Stimulated activated CD8-positive, alpha-beta memory T cell treated with anti-CD3 and anti-CD28 coated beads, Interleukin-4, amount 100 ng/mL, for 24 hours (primary cell): Measurements from ENCODE around the gene FAM210A.

Source experiments
- DNase-seq: peaks from one replicate; pipeline ENCODE4 v3.0.0-alpha.2; 2020; ENCODE audit warnings: low read depth

Gene FAM210A

DNA sequence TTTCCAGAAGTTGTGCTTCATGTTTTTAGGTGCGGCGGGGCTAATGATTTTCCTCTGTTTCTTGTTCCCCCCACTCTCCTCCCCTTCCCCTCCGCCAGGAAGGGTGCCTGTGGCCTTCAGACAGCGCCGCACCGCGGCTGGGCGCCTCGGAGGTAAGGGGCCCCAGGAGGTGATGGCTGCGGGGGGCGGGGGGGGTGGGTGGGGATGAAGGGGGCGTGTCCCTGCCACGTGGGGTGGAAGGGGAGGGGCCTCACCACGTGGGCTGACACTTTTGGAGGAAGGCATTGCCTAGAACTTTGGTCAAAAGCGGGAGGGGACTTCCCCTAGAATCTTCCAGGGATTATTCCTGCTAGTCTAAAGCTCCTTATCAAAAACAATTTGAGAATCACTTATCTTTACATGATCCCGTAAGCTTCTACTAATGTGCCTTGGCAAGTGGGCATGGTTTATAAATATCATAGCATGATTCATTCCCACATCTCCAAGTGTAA lies 83.1 kb downstream of the FAM210A start:
- no peak for DNase-seq

DNA sequence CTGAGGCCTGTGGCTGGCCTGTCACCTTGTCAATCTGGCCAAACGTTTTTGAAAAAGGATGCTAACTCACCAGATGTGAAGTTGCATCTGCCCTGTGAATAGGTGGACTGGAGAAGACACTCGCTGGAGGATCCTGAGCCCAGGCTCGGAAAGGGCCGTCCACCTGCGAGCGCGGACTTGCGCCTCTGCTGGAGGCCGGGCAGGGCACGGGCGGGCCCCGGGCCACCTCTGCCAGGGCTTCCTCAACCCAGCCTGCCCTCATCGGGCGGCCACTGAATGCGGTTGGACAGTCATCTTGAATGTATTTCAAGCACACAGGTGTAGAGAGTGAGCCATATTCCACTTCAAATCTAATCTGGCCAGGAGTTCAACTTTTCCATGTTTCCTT lies 83.9 kb downstream of the FAM210A start:
- DNase-seq: no peak

DNA sequence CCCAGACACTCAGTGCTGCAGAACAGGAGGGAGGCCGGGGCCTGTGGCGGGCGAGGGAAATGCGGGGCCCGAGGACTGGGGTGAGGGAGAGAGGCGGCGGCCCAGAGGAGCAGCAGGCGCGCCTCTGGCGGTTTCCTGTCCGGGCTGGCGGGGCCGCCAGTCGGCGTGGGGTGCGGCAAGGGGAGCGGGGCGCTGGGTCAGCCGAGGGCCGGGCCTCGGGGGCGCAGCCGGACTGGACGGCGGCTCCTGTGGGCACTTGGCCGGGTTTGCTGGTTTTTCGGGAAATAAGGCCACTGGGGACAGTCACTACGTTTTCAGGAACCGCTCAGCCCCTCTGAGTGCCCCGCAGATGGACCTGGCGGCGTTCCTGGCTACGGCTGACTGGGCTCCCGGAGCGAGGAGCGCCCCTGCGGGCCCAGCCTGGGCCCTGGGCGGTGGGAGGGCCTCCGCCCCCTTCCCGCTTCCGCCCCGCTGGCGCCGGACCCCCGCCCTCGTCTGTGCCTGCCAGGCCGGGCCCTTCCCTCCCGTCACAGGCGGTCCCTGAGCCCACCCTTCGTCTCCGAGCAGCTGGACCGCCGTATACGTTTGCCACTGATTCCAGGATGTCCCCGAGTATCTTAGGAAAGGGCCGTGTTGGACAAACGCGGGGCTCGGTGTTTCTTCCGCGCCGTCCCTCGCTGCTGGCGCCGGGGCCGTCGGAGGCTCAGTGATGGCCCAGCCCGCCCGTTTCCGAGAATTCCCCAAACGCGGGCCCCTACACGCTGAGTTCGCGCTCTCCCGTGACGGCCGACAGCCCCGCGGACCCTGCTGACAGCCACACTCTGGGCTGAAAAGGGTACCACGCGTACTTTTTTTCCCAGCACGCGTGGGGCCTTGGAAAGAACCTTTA lies 84.6 kb downstream of the FAM210A start:
- DNase-seq: no peak

DNA sequence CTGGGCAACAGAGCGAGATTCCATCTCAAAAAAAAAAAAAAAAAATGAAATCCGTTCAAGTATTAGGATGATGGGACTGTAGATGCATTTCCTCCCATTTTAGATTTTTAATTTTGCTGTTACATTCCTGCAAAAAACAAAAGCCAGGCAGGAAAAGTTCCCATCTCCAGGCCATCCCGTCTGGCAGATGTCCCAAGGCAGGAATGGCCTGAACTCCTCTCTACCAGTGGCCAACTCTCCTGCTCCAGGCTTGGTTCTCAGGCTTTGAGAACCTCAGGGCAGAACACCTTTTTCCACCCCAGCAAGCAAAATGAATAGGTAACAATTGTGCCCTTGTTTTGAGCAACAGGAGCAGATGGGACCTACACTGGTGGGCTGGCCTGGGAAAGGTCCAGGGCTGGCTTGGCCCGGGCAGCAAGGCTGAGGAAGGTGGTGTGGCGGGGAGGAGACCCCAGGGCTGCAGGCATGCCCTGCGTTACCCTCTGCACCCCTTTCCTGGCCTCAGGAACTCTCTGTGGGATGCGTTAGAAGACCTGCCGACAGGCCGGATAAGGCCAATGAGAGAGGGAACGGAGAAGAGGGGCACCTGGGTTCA lies 86.0 kb downstream of the FAM210A start:
- DNase-seq: no peak

DNA sequence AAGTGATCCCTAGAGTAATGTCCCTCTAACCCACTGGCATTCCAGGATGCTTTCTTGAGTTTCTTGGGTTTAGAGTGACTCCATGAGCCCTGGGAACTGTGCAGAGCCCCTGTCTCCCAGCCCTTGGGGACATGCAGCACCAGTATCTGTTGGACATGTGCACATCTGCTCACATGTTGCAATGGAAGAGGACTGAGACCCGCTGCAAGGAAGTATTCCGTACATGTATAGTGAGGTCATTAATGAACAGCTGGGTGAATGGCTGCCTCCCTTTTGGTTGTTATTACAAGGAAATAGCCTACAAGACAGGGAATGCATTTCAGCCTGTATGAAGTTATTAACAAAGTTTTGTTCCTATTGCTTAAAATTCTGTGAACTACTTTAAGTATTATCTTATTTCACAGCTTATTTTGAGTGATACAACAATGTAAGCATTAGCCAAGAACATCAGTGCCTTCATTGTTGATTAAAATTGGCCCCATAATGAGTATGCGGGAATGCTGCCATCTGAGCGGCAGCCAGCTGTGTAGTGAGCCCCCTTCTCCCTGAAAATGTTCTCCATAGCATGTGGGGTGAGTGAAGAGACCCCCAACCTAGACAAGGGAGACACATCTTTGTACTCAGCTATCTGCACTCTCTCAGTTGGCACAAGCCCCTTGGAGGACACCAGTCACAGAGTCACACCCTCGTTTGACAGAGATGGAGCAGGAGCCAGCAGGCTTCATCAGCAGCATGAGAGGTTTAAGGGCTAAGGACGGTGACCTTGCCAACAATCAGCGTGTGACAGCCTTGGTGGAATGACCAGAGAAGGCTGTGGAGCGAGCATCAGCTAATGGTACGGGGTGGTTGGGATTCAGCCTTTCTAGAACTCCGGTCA lies 87.4 kb downstream of the FAM210A start:
- DNase-seq: no peak

DNA sequence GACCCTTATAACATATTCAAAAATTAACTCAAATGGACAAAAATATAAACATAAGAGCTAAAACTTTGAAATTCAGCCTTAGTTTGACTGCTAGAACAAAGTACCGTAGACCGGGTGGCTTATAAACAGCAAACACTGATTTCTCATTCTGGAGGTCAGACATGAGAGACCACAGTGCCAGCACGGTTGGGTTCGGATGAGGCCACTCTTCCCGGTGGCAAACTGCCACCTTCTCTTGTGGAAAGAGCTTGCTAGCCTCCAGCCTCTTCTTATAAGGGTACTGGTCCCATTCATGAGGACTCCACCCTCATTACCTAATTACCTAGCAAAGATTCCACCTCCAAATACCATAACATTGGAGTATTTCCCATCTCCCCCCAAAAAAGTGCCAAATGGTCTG lies 91.3 kb downstream of the FAM210A start:
- no peak for DNase-seq

DNA sequence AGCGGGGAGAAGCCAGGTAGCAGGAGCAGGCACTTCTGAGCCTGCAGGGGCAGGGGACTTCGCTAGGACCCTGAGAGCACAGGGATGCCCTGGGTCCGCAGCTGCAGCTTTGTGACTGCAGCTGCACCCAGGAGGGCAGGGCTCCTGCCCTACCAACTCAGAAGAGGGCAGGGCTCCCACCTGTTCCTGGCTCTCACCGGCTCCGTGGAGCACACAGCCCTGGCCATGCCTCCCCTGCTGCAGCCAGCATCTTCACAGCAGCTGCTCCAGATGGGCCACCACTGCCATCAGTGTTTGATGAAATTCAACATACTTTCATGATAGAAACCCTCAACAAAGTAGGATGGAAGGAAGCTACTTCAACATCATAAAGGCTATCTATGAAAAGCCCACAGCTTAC lies 92.7 kb downstream of the FAM210A start:
- no peak for DNase-seq

DNA sequence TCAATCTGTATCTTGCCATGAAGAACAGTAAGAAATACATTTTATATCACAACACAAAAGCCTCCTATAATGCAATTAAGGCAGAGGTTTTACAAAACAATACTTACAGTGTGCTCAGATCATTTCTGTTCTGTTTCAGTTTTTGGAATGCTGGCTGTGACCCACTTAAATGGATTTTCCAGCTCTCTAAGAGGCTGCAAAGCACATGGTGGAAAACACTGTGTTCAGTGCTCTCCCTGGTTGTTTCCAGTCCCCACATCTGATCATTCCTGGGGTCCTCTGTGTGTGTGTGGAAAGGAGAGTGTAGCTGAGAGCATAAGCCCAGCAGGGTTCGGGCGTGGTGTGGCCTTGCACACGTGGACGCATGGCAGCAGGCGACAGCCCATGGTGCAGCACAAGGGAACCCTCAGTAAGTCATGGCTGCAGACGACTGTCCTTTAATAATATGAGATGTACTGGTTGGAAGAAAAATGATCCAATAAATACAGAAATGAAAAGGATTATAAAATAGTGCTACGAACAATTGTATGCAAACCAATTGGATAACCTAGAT lies 95.6 kb downstream of the FAM210A start:
- DNase-seq: no peak

DNA sequence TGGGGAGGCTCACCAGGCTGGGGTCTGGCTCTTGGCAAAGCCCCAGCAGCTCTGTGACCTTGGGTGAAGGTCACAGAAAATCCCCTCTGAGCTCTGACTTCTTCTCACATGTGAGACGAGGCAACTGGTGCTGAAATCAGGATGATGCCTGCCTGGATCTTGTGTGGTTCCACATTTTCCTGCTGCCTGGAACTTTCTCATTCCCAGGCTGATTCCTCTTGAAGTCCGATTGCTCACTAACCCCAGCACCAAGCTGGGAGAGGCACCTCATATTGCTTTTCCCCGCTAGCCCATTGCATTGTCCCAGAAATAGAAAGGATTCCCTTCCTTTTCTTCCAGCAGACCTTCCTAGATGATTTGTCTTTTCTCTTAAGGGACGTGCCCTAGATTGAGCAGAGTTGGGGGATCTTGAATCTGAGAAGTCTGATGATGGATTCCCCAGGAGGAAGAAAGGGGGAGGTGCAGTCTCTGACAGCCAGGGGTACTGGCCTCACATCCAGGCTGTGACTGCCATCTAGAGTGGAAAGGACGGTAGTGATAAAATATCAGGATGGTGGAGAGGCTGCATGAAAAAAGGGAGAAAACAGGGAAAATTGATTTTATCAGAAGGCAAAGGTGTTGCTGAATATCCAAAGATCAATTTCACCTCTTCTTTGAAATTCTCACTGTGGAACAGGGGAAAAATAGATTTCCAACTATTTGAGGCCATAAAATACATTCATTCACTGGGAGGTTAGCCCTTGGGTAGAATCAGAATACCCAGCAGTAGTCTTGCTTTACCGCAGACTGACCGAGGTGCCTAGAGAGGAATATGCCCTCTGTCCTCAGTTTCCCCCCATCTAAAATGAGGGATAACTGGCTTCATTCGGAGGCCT lies 96.3 kb downstream of the FAM210A start:
- DNase-seq: peak; percentile 26

DNA sequence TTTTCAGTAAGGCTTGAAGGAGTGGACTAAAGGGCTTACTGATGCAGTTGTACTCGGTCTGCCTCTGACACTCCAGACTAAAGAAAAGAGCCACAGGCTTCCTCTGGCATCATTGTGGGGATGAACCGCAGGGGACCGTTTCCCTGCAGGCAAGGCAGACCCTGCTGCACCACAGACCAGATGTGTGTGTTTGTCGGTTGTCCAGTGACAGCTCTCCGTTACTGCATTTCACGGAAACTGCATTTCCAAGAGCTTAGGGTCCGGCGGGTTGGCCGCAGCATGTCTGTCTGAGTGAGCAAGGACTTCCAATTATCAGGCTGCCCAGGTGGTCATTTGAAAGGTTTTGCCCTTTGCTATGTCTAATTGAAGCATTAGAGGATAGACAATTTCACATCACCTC lies 98.1 kb downstream of the FAM210A start:
- DNase-seq: no peak

DNA sequence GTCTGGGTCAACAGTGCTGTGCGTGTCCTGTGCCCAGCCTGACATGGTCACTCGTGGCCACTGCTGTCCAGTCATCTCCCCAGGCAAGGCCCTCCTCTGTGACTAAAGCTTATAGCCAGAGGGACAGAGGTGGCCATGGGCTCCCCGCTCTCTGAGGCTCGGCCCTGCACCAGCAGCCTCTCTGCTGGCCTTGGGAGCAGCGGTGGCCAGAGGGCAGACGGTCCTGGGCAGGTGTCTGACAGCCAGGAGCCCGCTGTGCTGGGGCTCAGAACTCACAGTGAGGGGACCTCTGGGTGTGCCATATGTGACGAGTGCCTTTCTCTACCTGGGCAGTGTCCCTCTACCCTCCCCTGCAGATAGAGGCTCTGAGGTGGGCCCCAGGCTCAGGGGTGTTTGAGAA lies 98.7 kb downstream of the FAM210A start:
- DNase-seq: no peak

DNA sequence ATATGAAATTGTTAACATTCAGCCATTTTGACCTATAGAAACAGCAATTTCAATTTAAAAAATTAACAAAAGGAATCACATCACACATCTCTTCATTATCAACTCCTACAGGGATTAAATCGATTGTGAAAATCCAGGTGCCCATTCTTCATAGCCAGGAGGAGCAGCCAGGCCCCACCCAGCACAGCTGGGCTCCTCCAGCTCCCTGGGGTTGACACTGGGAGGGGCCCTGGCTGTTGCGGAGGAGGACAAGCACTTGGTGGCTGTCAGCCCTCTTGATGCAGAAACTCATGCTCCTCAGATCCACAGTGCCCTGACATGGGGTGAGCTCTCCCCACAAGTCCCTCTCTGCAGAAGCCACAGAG lies 99.8 kb downstream of the FAM210A start:
- DNase-seq: no peak

DNA sequence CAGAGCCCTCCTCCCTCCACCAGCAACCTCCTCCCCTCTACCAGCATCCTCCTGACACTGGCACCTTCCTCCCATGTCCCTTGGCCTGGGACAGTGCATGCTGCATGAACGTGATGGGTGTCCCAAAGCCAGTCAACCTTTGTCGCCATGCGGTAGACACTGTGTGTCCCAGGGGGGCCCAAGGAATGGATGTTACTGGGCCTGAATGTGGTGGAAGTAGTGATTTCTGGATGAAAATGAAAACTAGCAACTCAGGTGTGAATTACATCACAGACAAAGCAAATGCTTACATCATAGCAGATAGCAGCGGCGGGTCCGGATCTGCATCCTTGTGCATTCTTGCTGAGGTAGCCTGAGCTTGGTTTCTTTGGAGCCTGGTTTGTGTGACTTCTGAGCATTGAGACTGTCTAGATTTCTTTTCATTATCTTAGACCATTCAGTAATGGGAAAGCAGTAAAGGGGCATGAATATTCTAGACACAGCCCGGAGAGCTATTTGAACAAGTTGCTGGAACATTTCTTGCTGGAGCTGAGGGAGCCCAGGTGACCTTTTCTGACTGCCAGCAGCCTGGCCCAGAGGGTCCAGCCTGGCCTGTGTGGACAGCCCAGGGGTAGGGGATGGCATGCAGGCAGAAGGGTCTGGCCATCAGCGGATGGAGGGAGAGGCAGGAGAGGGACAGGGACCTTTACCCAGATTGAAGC lies 100.4 kb downstream of the FAM210A start:
- DNase-seq: no peak

DNA sequence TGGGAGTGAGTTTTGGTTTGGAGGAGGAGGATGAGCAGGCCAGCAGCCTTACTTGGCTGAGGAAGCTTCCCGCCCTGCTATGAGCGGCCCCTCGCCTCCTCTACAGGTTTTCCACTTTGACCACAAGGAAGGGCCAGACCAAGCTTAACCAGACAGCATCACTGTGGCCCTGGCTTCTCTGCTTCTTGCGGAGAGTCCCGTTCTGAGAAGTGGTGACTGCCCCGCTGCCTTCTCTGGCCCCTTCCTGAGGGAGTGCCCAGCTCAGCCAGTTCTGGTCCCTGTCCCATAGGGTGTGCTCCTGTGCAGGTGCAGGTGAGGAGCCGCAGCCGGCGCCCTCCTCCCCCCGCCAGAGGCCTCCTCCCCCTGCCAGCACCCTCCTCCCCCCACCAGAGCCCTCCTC lies 101.0 kb downstream of the FAM210A start:
- no peak for DNase-seq

DNA sequence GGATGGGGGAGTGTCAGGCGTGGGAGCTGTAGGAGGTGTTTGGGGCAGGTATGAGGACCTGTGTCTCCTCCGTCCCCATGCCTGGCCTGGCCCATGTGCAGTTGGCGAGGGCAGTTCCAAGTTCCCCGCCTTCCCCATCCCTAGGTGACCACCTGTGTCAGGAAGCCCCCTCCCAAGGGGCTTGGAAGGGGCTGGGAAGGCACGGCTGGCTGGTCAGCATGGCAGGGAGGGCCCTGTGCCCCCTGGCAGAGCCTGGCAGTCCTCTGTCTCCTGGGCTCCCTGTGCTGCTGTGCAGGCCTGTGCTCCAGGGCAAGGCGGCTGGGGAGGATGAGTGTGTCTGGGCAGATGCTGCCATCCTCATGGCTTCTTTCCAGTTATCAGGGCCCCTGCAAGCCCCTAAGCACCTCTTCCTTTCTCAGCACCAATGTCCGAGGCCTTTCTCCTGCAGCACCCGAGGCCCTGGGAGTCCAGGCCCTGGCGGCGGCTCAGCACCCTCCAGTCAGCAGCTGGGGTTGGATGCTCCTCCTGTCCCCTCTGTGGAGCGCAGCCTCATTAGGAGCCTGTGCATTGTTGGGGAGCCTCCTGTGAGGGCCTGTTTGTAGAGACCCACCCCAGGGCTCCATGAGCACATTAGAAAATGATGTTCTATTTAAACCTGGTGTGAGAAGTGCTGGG lies 101.7 kb downstream of the FAM210A start:
- no peak for DNase-seq

DNA sequence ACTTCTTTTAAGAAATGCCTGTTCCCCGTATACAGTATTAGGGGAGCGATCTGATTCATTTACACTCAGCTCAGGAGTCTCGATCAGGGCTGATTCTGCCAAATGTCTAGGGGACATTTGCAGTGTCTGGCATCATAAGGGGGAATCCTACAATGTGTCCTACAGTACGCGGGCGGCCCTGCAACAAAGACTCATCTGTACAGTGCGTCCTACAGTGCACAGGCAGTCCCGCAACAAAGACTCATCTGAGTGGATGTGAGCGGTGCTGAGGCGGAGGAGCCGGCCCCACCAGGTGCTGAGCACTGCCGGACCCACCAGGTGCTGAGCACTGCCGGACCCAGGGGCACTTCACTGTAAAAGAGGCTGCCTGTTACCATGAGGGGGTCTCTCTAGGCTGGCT lies 102.5 kb downstream of the FAM210A start:
- DNase-seq: no peak

DNA sequence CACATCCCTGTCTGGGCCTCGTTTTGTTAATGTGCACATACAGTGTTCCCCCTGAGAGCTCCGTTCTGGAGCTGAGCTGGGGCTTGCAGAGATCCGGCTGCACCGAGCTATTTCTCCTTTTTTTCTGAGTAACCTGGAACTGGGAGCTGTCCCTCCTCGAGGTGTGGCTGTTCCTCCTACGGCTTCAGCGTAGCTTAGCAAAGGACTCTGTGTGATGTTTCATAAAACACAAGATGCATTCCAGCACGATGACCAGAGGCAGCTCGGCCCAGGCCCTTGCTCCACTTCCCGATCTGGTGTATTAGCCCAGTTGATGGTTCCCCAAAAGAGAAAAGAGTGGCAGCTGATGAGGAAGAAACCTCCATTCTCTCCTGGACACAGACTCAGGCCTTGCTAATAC lies 103.0 kb downstream of the FAM210A start:
- DNase-seq: no peak

DNA sequence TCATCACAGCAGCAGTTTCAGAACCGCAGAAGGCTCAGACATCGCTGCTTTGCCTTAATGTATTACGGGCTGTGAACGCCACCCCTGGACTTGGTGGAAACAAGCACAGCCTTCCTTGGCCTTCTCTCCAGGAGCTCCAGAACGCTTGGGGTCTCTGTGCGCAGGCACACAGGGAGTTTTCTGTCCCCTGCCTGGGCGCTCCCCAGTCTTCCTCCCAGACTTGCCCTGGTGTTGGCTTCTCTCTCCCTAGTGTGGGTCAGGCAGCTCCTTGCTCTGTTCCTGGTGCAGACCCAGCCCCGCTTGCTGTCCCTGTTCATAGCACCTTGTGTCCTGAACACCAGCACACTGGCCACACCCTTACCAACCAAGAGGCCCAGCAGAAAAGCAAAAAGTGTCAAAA lies 103.6 kb downstream of the FAM210A start:
- no peak for DNase-seq

DNA sequence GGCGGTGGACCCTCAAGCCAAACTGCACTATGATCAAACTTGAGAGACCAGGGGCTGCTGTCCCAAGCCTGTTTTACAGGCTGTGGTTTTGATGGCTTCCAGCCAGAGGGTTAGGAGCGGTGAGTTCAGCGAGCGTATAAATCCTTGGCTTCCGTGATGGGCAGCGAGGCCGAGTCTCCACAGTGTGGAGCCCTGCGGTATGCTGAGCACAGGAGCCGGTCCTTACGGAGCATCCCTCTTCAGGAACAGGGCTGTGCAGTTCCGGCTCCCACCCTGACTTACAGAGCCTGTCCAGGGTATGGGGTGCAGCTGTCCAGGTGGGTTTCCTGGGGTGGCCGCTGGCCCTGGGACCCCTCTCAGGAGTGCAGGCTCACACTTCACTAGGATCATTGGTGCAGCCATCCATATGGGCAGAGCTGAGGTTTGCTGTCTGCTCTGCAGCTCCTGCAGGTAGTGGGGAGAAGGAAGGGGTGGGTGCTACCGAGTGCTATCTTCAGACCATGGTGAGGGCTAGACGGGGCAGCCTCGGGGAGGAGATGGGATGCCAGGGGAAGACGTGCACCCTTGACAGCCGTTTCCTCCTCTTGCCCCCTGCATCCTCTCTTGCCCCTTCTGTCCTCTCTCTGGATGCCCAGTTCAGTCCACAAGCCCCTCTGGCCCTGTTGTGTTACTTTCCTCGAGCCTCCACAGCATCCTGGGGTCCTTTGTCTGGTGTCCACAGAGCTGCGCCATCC lies 104.3 kb downstream of the FAM210A start:
- DNase-seq: no peak

DNA sequence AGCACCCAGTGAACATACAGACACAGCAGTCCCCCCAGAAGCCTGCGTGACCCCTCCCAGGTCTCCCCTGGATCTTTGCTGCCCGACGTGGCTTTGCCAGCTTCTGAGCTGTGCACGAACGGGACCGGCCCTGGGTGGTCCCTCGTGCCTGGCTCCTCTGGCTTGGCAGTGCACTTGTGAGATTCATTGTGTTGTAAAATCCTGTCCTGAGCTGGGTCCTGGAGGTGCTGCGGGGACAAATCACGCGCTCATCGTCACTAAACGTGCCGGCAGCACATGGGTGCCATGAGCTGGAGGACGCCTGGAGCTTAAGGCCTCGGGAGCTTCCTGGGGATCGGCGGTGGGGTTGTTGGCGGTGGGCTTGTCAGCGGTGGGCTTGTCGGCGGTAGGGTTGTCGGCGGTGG lies 104.9 kb downstream of the FAM210A start:
- no peak for DNase-seq
